ENCODE measurements around the gene DNLZ. TPM values are rescaled to one million over a fixed set of nuclear protein-coding genes. Genes with fewer than 3 reads are reported as not detected.

Gene DNLZ
- total and polyA plus RNA-seq, 9 of the 15 experiments (the other 6 are each of a cell fraction or from before 2014, with no cell fraction given), result 0.17 to 44.6 (median 3.4) TPM

DNA sequence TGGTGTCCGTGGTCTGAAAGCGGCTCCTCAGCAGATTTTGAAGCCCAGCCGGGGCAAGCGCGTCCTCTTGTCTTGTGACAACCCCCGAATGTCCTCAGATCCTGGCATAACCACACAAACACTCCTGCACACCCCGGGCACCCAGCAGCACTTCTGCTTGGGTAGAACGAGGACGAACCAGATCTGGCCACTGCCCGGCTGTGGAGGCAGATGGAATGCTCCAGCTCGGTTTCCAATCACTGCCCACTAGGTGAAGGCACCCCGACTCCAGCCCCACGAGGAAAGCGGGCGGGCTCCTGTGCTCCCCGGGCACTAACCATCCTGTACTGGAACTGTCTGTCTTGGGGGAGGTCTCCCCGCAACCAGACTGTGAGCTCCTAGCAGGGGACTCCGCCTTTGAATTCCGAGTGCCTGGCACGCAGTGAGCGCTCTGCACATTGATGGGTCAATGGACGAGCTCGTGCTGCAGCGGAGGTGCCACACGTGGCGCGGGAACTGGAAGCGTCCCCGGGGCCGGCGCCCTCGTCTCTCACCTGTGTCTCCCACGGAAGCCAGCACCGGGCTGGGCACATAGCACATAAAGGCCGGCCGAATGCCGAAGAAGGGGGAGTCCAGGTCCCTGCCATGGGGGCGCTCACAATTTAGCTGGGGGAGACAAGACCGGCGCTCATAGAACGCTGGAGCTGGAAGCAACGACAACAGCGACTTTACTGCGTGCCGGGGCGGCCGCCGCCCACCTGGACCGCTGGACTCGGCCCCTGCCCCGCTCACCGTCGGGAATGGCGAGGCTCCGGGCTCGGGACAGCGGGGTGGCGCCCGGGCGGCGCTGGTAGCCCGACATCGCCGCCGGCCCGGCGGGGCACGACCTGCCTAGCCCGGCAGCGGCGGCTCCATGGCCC lies 46.3 kb upstream of the DNLZ start (continued):
- TF ChIP-seq, protein P1, sequence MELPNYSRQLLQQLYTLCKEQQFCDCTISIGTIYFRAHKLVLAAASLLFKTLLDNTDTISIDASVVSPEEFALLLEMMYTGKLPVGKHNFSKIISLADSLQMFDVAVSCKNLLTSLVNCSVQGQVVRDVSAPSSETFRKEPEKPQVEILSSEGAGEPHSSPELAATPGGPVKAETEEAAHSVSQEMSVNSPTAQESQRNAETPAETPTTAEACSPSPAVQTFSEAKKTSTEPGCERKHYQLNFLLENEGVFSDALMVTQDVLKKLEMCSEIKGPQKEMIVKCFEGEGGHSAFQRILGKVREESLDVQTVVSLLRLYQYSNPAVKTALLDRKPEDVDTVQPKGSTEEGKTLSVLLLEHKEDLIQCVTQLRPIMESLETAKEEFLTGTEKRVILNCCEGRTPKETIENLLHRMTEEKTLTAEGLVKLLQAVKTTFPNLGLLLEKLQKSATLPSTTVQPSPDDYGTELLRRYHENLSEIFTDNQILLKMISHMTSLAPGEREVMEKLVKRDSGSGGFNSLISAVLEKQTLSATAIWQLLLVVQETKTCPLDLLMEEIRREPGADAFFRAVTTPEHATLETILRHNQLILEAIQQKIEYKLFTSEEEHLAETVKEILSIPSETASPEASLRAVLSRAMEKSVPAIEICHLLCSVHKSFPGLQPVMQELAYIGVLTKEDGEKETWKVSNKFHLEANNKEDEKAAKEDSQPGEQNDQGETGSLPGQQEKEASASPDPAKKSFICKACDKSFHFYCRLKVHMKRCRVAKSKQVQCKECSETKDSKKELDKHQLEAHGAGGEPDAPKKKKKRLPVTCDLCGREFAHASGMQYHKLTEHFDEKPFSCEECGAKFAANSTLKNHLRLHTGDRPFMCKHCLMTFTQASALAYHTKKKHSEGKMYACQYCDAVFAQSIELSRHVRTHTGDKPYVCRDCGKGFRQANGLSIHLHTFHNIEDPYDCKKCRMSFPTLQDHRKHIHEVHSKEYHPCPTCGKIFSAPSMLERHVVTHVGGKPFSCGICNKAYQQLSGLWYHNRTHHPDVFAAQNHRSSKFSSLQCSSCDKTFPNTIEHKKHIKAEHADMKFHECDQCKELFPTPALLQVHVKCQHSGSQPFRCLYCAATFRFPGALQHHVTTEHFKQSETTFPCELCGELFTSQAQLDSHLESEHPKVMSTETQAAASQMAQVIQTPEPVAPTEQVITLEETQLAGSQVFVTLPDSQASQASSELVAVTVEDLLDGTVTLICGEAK (IDR thresholded peaks at IDR 0.05), result 0 out of 2 replicates have a peak, but pooled peaks have one; percentile 28
- TF ChIP-seq, protein P1 (CRISPR knock-in tag; IDR thresholded peaks at IDR 0.05), result no peak

Measured in K562 (cell line).